ENCODE data around the gene GPC6.

The GPC6 gene

DNA sequence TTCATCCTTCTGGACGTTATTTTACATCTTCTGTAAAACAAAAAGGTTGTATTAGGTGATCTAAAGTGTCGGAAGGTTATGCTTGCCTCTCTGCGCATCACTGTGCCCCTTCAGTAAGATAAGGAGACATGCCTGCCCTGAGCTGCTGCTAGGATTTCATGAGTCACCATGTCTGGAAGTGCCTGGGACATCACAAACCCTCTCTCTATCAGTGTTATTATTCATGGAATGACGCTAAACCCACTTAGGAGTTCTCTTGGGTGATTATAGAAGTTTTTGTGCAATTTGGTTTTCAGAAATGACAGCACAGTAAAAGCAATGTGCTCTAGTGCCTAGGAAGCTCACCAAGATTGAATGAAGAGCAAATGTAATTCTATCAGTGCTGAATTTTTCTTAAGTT, 635.2 kb downstream of the GPC6 start:
- H3K27me3 Mint-ChIP-seq (ENCODE audit: low read depth, poor library complexity): no peaks in the 10 kb centered on the region
- H3K27ac Mint-ChIP-seq: peak overlapping the region; percentile 80
- TF ChIP-seq, protein P1, sequence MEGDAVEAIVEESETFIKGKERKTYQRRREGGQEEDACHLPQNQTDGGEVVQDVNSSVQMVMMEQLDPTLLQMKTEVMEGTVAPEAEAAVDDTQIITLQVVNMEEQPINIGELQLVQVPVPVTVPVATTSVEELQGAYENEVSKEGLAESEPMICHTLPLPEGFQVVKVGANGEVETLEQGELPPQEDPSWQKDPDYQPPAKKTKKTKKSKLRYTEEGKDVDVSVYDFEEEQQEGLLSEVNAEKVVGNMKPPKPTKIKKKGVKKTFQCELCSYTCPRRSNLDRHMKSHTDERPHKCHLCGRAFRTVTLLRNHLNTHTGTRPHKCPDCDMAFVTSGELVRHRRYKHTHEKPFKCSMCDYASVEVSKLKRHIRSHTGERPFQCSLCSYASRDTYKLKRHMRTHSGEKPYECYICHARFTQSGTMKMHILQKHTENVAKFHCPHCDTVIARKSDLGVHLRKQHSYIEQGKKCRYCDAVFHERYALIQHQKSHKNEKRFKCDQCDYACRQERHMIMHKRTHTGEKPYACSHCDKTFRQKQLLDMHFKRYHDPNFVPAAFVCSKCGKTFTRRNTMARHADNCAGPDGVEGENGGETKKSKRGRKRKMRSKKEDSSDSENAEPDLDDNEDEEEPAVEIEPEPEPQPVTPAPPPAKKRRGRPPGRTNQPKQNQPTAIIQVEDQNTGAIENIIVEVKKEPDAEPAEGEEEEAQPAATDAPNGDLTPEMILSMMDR (IDR thresholded peaks at IDR 0.05): no peak
- peaks cover 21% of the 10 kb centered on the region for H3K4me1 Mint-ChIP-seq
- no peaks in the 10 kb centered on the region for H3K9me3 Mint-ChIP-seq
- no peak for DNase-seq
- H3K4me3 Mint-ChIP-seq: no peak overlapping the region
- no peaks in the 10 kb centered on the region for H3K36me3 Mint-ChIP-seq (ENCODE audit: low read depth)

DNA sequence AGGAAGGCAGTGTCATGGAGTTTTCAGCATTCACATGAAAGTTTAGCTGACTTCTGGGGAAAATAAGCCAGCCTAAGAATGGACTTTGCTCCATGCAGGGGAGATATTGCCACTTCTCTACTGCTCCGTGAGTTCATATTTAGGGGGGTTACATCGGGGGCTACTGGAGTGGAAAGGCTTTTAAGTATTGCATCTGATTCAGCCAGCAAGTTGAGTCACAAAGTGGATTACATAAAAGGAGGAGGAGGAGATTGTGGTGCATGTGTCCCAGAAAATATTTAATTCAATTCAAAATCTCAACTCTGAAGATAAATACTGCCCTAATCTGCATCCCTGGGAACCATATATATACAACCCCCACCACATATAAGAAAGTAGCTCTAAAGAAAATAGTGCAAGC, 635.7 kb downstream of the GPC6 start:
- H3K9me3 Mint-ChIP-seq: no peaks in the 10 kb centered on the region
- no peak for DNase-seq
- H3K4me1 Mint-ChIP-seq: peaks cover 21% of the 10 kb centered on the region
- no peak overlapping the region for H3K4me3 Mint-ChIP-seq
- H3K27ac Mint-ChIP-seq: peak overlapping the region; percentile 80
- no peaks in the 10 kb centered on the region for H3K36me3 Mint-ChIP-seq (ENCODE audit: low read depth)
- no peaks in the 10 kb centered on the region for H3K27me3 Mint-ChIP-seq (ENCODE audit: low read depth, poor library complexity)
- TF ChIP-seq, protein P1 (IDR thresholded peaks at IDR 0.05): no peak

DNA sequence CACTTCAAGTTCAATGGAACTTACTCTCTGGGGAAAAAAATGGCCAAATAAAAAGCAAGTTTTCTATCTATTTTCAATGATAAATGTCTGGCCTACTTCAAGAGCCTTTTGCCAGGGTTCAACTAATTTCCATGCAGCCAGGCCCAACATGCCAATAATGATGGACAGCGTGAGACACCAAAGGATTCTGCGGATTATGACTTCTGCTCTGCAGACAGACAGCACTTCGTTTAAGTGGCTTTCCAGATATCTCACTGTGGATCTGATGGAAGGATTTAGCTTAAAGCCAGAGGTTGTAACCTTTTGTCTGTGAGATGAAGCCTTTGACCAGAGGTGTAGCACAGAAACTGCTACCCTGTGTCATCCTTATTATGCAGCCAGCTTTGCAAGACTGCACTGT, 638.6 kb downstream of the GPC6 start:
- TF ChIP-seq, protein P1 (IDR thresholded peaks at IDR 0.05): no peak
- no peak for DNase-seq
- Mint-ChIP-seq H3K36me3 (ENCODE audit: low read depth) (no peaks in the 10 kb centered on the region), H3K4me3 (no peak overlapping the region), H3K27ac (no peak overlapping the region), H3K27me3 (ENCODE audit: low read depth, poor library complexity) (no peaks in the 10 kb centered on the region), H3K4me1 (peaks cover 10% of the 10 kb centered on the region), H3K9me3 (no peaks in the 10 kb centered on the region)

DNA sequence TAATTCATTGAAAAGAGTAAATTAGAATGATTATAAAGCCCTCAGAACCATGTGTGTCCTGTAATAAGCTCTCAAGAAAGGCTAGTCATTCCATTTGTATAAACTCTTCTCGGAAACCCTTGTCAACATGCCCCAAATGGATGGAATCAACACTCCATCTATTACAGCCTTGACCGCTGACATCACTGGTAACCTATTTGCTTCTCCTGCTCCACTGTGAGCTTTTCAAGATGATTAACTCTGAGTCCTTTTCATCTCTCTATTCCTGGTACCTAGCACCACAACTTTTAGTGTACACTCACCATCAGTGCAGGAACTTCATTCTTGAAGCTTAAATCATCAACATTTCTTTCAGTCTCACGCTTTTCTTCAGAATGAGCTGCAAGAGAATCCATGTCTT, 640.9 kb downstream of the GPC6 start:
- Mint-ChIP-seq H3K4me1 (no peaks in the 10 kb centered on the region), H3K4me3 (no peak overlapping the region), H3K36me3 (ENCODE audit: low read depth) (no peaks in the 10 kb centered on the region), H3K27ac (no peak overlapping the region), H3K27me3 (ENCODE audit: low read depth, poor library complexity) (no peaks in the 10 kb centered on the region), H3K9me3 (no peaks in the 10 kb centered on the region)
- TF ChIP-seq, protein P1 (IDR thresholded peaks at IDR 0.05): no peak
- no peak for DNase-seq

DNA sequence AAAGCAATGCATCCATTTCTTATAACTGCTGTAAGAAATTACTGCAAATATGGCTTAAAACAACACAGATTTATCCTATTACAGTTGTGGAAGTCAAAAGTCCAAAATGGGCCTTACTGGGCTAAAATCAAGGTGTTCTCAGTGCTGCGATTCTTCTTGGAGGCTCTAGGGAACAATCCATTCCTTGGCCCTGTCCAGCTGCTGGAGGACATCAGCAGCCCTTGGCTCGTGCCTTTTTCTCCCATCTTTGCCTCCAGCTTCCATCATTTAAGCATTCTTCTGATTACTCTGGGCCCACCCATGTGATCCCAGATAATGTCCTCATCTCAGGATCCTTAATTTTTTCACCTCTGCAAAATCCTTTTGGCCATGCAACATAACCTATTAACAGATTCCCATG, 645.8 kb downstream of the GPC6 start:
- H3K9me3 Mint-ChIP-seq: peaks cover under 1% of the 10 kb centered on the region

DNA sequence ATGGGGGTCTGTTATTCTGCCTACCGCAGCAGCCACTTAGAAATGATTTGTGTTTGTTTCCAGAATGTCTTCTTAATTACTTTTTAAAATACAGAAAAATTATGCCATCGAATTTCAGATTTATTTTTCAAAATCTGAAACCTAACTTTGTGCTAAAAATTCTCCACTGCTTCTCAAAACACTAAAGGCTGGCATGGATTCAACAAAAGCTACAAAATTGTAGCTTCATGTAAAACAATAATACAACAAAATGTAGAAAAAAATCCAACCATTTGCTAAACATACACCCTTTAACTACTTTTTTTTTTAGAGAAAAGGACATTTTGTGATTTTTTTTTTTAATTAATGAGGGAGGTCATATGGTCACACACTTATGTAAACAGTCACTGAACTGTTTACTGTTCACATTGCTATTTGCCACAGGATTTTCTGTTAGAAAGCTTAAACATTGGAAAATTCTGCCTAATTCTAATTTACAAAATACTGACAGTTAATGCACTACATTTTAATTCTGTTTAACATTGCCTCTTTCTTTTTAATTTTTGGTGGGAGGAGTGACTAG, 646.3 kb downstream of the GPC6 start:
- DNase-seq: no peak
- Mint-ChIP-seq H3K27me3 (ENCODE audit: low read depth, poor library complexity) (no peaks in the 10 kb centered on the region), H3K36me3 (ENCODE audit: low read depth) (peaks cover 6% of the 10 kb centered on the region), H3K9me3 (peaks cover 5% of the 10 kb centered on the region), H3K4me3 (no peak overlapping the region), H3K27ac (no peak overlapping the region), H3K4me1 (no peaks in the 10 kb centered on the region)
- TF ChIP-seq, protein P1 (IDR thresholded peaks at IDR 0.05): no peak

More for the DNA sequence above, 645.8 kb downstream of the GPC6 start:
- TF ChIP-seq, protein P1 (IDR thresholded peaks at IDR 0.05): no peak
- DNase-seq: no peak
- H3K27me3 Mint-ChIP-seq (ENCODE audit: low read depth, poor library complexity): no peaks in the 10 kb centered on the region
- H3K27ac Mint-ChIP-seq: no peak overlapping the region
- H3K4me1 Mint-ChIP-seq: no peaks in the 10 kb centered on the region
- peaks cover under 1% of the 10 kb centered on the region for H3K36me3 Mint-ChIP-seq (ENCODE audit: low read depth)
- no peak overlapping the region for H3K4me3 Mint-ChIP-seq

All from nephron progenitor cell (in vitro differentiated cells).